PC-3 (cell line): ENCODE measurements around the gene LGSN. TPM values are rescaled to one million over a fixed set of nuclear protein-coding genes. Genes with fewer than 3 reads are reported as not detected.
"Not testable (repeated sequence)": the region's sequence is repeated elsewhere in the genome, so short reads cannot be mapped to it uniquely, and the experiment has no call there.

Source experiments
- ATAC-seq: fragments of 200-7000 bp; cut with Tn5 transposase; 2 replicates; pipeline ENCODE4 v1.9.1; 2020; ENCODE audit warnings: mild to moderate bottlenecking, moderate library complexity
- BruUV-seq: library from RNA; stranded (reverse); fragments of 400-500 nt; replicated peaks from 2 replicates; lab custom pipeline; 2021; lab: Mats Ljungman, UMichigan
- CTCF ChIA-PET: fragments of 300-600 bp; sonication (Branson Sonifier 250); formaldehyde crosslinking; loops from one replicate; lab custom pipeline; 2022; ENCODE audit warnings: antibody characterized with exemption; lab: Charles Lee
- POLR2A ChIA-PET: fragments of 300-600 bp; sonication (Branson Sonifier 250); formaldehyde crosslinking; loops from one replicate; lab custom pipeline; 2022; ENCODE audit warnings: antibody characterized with exemption; ENCODE audit not compliant: unreplicated experiment; lab: Charles Lee
- DNase-seq: peaks from one replicate; pipeline ENCODE4 v3.0.0-alpha.2; 2015
- H2AFZ ChIP-seq: fragments of 300-600 bp; sonication (generic); 2 replicates; pipeline ENCODE4 v1.6.0; 2016; ENCODE audit warnings: antibody characterized with exemption, low read length
- H3F3A ChIP-seq: fragments of 300-600 bp; sonication (generic); one replicate; pipeline ENCODE4 v1.6.0; 2017; ENCODE audit warnings: antibody characterized with exemption, low read length, control low read depth, mild to moderate bottlenecking; ENCODE audit not compliant: unreplicated experiment
- H3K27ac ChIP-seq: fragments of 300-600 bp; sonication (generic); 2 replicates; pipeline ENCODE4 v1.5.1; 2016; ENCODE audit warnings: mild to moderate bottlenecking, low read length
- H3K27me3 ChIP-seq: fragments of 300-600 bp; sonication (generic); 2 replicates; pipeline ENCODE4 v1.6.1; 2016; ENCODE audit warnings: low read length, mixed read lengths
- H3K36me3 ChIP-seq: fragments of 300-600 bp; sonication (generic); 2 replicates; pipeline ENCODE4 v1.6.1; 2016; ENCODE audit warnings: low read depth, mixed run types, low read length, mixed read lengths
- H3K4me1 ChIP-seq: fragments of 300-600 bp; sonication (generic); 2 replicates; pipeline ENCODE4 v1.5.1; 2016; ENCODE audit warnings: low read length; ENCODE audit not compliant: insufficient read depth
- H3K4me2 ChIP-seq: fragments of 300-600 bp; sonication (generic); 2 replicates; pipeline ENCODE4 v1.6.0; 2016; ENCODE audit warnings: low read length
- H3K4me3 ChIP-seq: fragments of 300-600 bp; sonication (generic); 2 replicates; pipeline ENCODE4 v1.5.1; 2016; ENCODE audit warnings: mild to moderate bottlenecking, low read length, mixed read lengths
- H3K79me2 ChIP-seq: fragments of 300-600 bp; sonication (generic); 2 replicates; pipeline ENCODE4 v1.6.1; 2017; ENCODE audit warnings: low read length, mixed read lengths
- H3K9ac ChIP-seq: fragments of 300-600 bp; sonication (generic); 2 replicates; pipeline ENCODE4 v1.6.0; 2016; ENCODE audit warnings: mild to moderate bottlenecking, low read length
- H3K9me2 ChIP-seq: fragments of 300-600 bp; sonication (generic); replicated peaks from 2 replicates; pipeline ENCODE4 v1.6.1; 2016; ENCODE audit warnings: mixed run types, low read length, mixed read lengths
- H3K9me3 ChIP-seq: fragments of 300-600 bp; sonication (generic); 2 replicates; pipeline ENCODE4 v1.6.1; 2016; ENCODE audit warnings: low read length, mixed read lengths
- H4K20me1 ChIP-seq: fragments of 300-600 bp; sonication (generic); 2 replicates; pipeline ENCODE4 v1.6.1; 2016; ENCODE audit warnings: low read length, mixed read lengths
- EZH2 ChIP-seq: fragments of 300-600 bp; sonication (generic); IDR thresholded peaks from one replicate; pipeline ENCODE4 v1.6.1; 2017; ENCODE audit warnings: antibody characterized with exemption, mild to moderate bottlenecking, low read length; ENCODE audit not compliant: unreplicated experiment
- EZH2phosphoT487 ChIP-seq: fragments of 300-600 bp; sonication (generic); IDR thresholded peaks from 2 replicates; pipeline ENCODE4 v1.6.1; 2018; ENCODE audit warnings: mild to moderate bottlenecking, antibody characterized with exemption, low read length, borderline replicate concordance
- intact Hi-C: fragments of 100-400 bp; cut with micrococcal nuclease; formaldehyde crosslinking; loops from 2 replicates; pipeline ENCODE4 v1.9.0; 2023
- total RNA-seq: library from RNA; depleted of rRNA; stranded (reverse); fragments of >200 nt; gene quantifications from 2 replicates; pipeline ENCODE4 v1.2.3, GENCODE V29; 2014
- TF ChIP-seq, protein P1 (sequence below): fragments of 300-600 bp; sonication (generic); conservative IDR thresholded peaks from 2 replicates; pipeline ENCODE4 v1.5.1; 2017; ENCODE audit warnings: antibody characterized with exemption, low read depth, mild to moderate bottlenecking, low read length

LGSN gene
- total RNA-seq, 1 experiment from 2014 or later, result not detected

DNA sequence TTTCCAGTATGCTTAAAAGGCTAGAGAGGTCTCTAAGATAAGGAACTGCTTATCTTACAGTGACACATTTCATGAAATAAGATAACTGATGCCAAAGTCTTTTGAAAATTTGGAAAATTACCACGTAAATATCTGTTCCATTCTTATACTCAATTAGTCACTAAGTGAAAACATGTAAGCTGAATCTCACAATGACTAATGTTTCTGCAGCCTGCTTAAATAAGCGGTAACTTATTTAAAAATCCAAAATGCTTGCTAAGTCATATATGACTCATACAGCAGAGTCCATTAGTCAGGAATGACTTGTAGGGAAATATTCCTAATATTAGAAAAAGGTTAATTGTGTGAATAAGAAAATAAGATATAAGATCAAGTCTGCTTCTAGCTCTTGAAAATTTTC is 27.8 kb upstream of the LGSN start:
- Histone ChIP-seq H3K9ac (peak overlapping the region; percentile 42; the same call in 1 of the 2 replicates), H3K4me2 (peak overlapping the region; percentile 53), H3K27ac (peak overlapping the region; percentile 82), H3K27me3 (no peaks in the 10 kb centered on the region), H2AFZ (no peak overlapping the region), H3K4me1 (peaks cover 28% of the 10 kb centered on the region), H3K4me3 (no peak overlapping the region), H3K9me2 (no peaks in the 10 kb centered on the region), H3K79me2 (no peaks in the 10 kb centered on the region), H3F3A (no peaks in the 10 kb centered on the region), H3K36me3 (no peaks in the 10 kb centered on the region), H4K20me1 (no peaks in the 10 kb centered on the region), H3K9me3 (no peaks in the 10 kb centered on the region)
- intact Hi-C loops, result loop anchor here (5.0 kb wide), 1 partner anchor 40 kb away; no protein-coding TSS in a partner anchor
- DNase-seq (peak; percentile 83), ATAC-seq (peak; percentile 89)
- ChIA-PET POLR2A (no interaction called here), CTCF (interaction anchor here (0.6 to 0.8 kb wide), 2 partner anchors 251 to 287 kb away, joined by 3 read pairs; no protein-coding TSS in a partner anchor)
- no TSS peak for BruUV-seq
- TF ChIP-seq EZH2 (no peak), EZH2phosphoT487 (no peak)
- TF ChIP-seq, protein P1, sequence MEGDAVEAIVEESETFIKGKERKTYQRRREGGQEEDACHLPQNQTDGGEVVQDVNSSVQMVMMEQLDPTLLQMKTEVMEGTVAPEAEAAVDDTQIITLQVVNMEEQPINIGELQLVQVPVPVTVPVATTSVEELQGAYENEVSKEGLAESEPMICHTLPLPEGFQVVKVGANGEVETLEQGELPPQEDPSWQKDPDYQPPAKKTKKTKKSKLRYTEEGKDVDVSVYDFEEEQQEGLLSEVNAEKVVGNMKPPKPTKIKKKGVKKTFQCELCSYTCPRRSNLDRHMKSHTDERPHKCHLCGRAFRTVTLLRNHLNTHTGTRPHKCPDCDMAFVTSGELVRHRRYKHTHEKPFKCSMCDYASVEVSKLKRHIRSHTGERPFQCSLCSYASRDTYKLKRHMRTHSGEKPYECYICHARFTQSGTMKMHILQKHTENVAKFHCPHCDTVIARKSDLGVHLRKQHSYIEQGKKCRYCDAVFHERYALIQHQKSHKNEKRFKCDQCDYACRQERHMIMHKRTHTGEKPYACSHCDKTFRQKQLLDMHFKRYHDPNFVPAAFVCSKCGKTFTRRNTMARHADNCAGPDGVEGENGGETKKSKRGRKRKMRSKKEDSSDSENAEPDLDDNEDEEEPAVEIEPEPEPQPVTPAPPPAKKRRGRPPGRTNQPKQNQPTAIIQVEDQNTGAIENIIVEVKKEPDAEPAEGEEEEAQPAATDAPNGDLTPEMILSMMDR, result no peak

DNA sequence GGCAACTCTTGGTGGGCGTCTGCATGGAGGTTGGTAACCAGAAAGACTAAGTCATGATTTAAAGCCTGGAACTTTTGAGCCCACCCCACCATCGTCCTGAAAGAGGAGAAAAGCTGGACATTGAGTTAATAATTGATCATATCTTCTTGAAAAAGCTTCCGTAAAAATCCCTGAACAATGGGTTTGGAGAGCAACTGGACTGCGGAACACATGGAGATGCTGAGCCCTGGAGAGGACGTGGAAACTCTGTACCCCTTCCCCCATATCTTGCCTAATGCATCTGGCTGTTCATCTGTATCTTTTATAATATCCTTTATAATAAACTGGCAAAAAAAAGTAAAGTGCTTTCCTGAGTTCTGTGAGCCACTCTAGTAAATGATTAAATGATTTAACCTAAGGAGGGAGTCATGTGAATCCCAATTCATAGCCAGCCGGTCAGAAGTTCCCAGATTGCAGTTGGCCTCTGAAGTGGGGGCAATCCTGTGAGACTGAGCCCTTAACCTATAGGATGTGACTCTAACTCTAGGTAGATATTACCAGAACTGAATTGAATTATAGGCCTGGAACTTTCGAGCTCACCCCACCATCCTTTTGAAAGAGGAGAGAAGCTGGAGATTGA is 26.5 kb upstream of the LGSN start:
- H3K4me3 ChIP-seq, result no peak overlapping the region
- no peak overlapping the region for H3K4me2 ChIP-seq
- ATAC-seq, result no peak

DNA sequence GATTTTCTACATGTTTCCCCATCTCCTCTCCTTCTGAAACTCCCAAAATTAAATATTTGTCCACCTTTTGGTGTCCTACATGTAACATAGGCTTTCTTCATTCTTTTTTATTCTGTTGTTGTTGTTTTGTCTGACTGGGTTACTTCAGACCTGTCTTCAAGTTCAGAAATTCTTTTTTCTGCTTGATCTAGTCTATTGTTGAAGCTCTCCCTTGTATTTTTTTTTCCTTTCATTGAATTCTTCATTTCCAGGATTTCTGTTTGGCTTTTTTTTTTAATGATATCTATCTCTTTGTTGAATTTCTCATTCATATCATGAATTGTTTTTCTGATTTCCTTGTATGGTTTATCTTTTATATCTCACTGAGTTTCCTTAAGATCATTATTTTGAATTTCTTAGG is 20.6 kb upstream of the LGSN start:
- Histone ChIP-seq H2AFZ (no peak overlapping the region), H3K9ac (no peak overlapping the region), H3K27ac (no peak overlapping the region), H3K9me3 (no peaks in the 10 kb centered on the region), H3K79me2 (no peaks in the 10 kb centered on the region), H3K27me3 (no peaks in the 10 kb centered on the region), H3K4me2 (no peak overlapping the region), H3K36me3 (no peaks in the 10 kb centered on the region), H3F3A (no peaks in the 10 kb centered on the region), H3K4me3 (no peak overlapping the region), H3K9me2 (no peaks in the 10 kb centered on the region), H4K20me1 (no peaks in the 10 kb centered on the region), H3K4me1 (no peaks in the 10 kb centered on the region)
- ATAC-seq (no peak), DNase-seq (no peak)
- no TSS peak for BruUV-seq
- TF ChIP-seq, protein P1, result no peak
- TF ChIP-seq EZH2 (no peak), EZH2phosphoT487 (no peak)
- POLR2A ChIA-PET, result no interaction called here
- CTCF ChIA-PET, result no interaction called here
- intact Hi-C loops, result no loop called here

More for the DNA sequence above, 26.5 kb upstream of the LGSN start:
- ChIA-PET POLR2A (no interaction called here), CTCF (no interaction called here)
- intact Hi-C loops, result loop anchor here (5.0 kb wide), 1 partner anchor 39 kb away; no protein-coding TSS in a partner anchor
- Histone ChIP-seq H3K27ac (no peak overlapping the region), H3K79me2 (no peaks in the 10 kb centered on the region), H2AFZ (no peak overlapping the region), H3K27me3 (no peaks in the 10 kb centered on the region), H4K20me1 (no peaks in the 10 kb centered on the region), H3K9me2 (no peaks in the 10 kb centered on the region), H3F3A (no peaks in the 10 kb centered on the region), H3K9ac (no peak overlapping the region), H3K36me3 (no peaks in the 10 kb centered on the region), H3K4me1 (peaks cover 22% of the 10 kb centered on the region), H3K9me3 (no peaks in the 10 kb centered on the region)
- no TSS peak for BruUV-seq
- no peak for DNase-seq
- TF ChIP-seq, protein P1, result no peak
- TF ChIP-seq EZH2phosphoT487 (no peak), EZH2 (no peak)

DNA sequence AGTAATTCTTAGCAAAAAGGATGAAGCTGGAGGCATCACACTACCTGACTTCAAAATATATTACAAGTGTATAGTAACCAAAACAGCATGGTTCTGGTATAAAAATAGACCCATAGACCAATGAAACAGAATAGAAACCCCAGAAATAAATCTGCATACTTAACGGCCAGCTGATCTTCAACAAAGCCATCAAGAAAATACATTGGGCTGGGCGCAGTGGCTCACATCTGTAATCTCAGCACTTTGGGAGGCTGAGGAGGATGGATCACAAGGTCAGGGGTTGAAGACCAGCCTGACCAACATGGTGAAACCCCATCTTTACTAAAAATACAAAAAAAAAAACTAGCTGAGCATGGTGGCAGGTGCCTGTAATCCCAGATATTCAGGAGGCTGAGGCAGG is 14.9 kb upstream of the LGSN start:
- H3K9ac ChIP-seq, intact Hi-C loops, H2AFZ ChIP-seq, H3K27me3 ChIP-seq, H3K4me1 ChIP-seq, H3K4me3 ChIP-seq, ATAC-seq, H3K4me2 ChIP-seq, BruUV-seq, DNase-seq, H3K9me2 ChIP-seq, POLR2A ChIA-PET, H3K36me3 ChIP-seq, H3K27ac ChIP-seq, H3K79me2 ChIP-seq, H3F3A ChIP-seq, H3K9me3 ChIP-seq, H4K20me1 ChIP-seq: not testable (repeated sequence)
- CTCF ChIA-PET, result interaction anchor here (0.6 kb wide), 1 partner anchor 397 kb away, joined by 3 read pairs; no protein-coding TSS in a partner anchor
